Caco-2 (cell line): Measurements from ENCODE around the gene GAS2L1. TPM values are rescaled to one million over a fixed set of nuclear protein-coding genes. Genes with fewer than 3 reads are reported as not detected.

Experiments used
- BruUV-seq: library from RNA; stranded (reverse); fragments of 400-500 nt; replicated peaks from 2 replicates; lab custom pipeline; 2021; lab: Mats Ljungman, UMichigan
- CTCF ChIA-PET: fragments of 300-600 bp; sonication (Branson Sonifier 250); formaldehyde crosslinking; loops from one replicate; lab custom pipeline; 2022; ENCODE audit warnings: antibody characterized with exemption; lab: Charles Lee
- POLR2A ChIA-PET: fragments of 300-600 bp; sonication (Branson Sonifier 250); formaldehyde crosslinking; loops from one replicate; lab custom pipeline; 2022; ENCODE audit warnings: antibody characterized with exemption; lab: Charles Lee
- DNase-seq, 2 experiments: peaks; one replicate each; pipeline versions ENCODE4 v3.0.0 to v3.0.0-alpha.2; 2020 to 2022
- H3K27me3 ChIP-seq: replicated peaks from 2 replicates; pipeline ENCODE4 v1.6.0; 2011; ENCODE audit warnings: low read length; ENCODE audit not compliant: control insufficient read depth, insufficient read depth
- H3K36me3 ChIP-seq: 2 replicates; pipeline ENCODE4 v1.5.1; 2011; ENCODE audit warnings: low read length; ENCODE audit not compliant: control insufficient read depth, insufficient read depth
- H3K4me1 ChIP-seq: fragments of 250-450 bp; sonication (Bioruptor Pico); 2 replicates; pipeline ENCODE4 v1.5.1; 2020; ENCODE audit warnings: mild to moderate bottlenecking
- H3K4me3 ChIP-seq: 2 replicates; pipeline ENCODE4 v1.5.1; 2011; ENCODE audit warnings: low read depth, mild to moderate bottlenecking, control low read depth, low read length
- H3K9me3 ChIP-seq: fragments of 250-450 bp; sonication (Bioruptor Pico); 2 replicates; pipeline ENCODE4 v1.5.1; 2020; ENCODE audit warnings: mild to moderate bottlenecking, moderate library complexity
- H3K27ac Mint-ChIP-seq: one replicate; pipeline ENCODE4 v1.8.0; 2022; ENCODE audit warnings: mixed read lengths; ENCODE audit not compliant: unreplicated experiment
- H3K27me3 Mint-ChIP-seq: one replicate; pipeline ENCODE4 v1.8.0; 2022; ENCODE audit warnings: mixed read lengths; ENCODE audit not compliant: insufficient read depth, unreplicated experiment
- H3K36me3 Mint-ChIP-seq: one replicate; pipeline ENCODE4 v1.8.0; 2022; ENCODE audit warnings: mild to moderate bottlenecking, mixed read lengths; ENCODE audit not compliant: insufficient read depth, unreplicated experiment
- H3K4me1 Mint-ChIP-seq: one replicate; pipeline ENCODE4 v1.8.0; 2022; ENCODE audit warnings: low read depth, mixed read lengths; ENCODE audit not compliant: unreplicated experiment
- H3K4me3 Mint-ChIP-seq: one replicate; pipeline ENCODE4 v1.8.0; 2022; ENCODE audit warnings: mild to moderate bottlenecking, moderate library complexity, mixed read lengths; ENCODE audit not compliant: unreplicated experiment
- H3K9me3 Mint-ChIP-seq: one replicate; pipeline ENCODE4 v1.8.0; 2022; ENCODE audit warnings: mixed read lengths; ENCODE audit not compliant: unreplicated experiment
- CTCF ChIP-seq, 2 experiments: fragments of 200-600 bp in 1 of 2; IDR thresholded peaks; 1 replicate in 1 of 2; 2 replicates in 1 of 2; pipeline versions ENCODE4 v1.5.1 to v1.8.0; 2011 to 2022; ENCODE audit warnings: antibody characterized with exemption in 1 of 2, control low read depth in 1 of 2, inconsistent platforms in 1 of 2, low read depth in 1 of 2, low read length in 1 of 2, mild to moderate bottlenecking in 1 of 2, moderate library complexity in 1 of 2; ENCODE audit not compliant: insufficient read depth in 1 of 2, severe bottlenecking in 1 of 2, unreplicated experiment in 1 of 2
- intact Hi-C: fragments of 100-400 bp; cut with micrococcal nuclease; formaldehyde crosslinking; loops from one replicate; pipeline ENCODE4 v1.10.0; 2022; ENCODE audit not compliant: unreplicated experiment
- total RNA-seq: library from RNA; stranded (reverse); gene quantifications from 2 replicates; pipeline ENCODE4 v1.2.3, GENCODE V29; 2022

The GAS2L1 gene
- total RNA-seq, 1 experiment from 2014 or later = 20.4 TPM

GRCh38 chr22:29300807-29301601 lies 5.4 kb upstream of the GAS2L1 start:
- no peaks in the 10 kb centered on the region for H3K27me3 ChIP-seq
- no peak for TF ChIP-seq CTCF (IDR thresholded peaks at IDR 0.05; ENCODE audit: insufficient read depth in 1 of 2, low read depth in 1 of 2, low read length in 1 of 2, severe bottlenecking in 1 of 2, unreplicated experiment in 1 of 2)
- peaks cover 70% of the 10 kb centered on the region for H3K36me3 Mint-ChIP-seq
- H3K36me3 ChIP-seq = peaks cover 2% of the 10 kb centered on the region
- H3K4me1 ChIP-seq = no peaks in the 10 kb centered on the region
- ChIA-PET CTCF (interaction anchor here (1.4 kb wide), 1 partner anchor 19 kb away, joined by 5 read pairs; no protein-coding TSS in a partner anchor), POLR2A (interaction anchor here (0.5 to 0.7 kb wide), 2 partner anchors 24 to 58 kb away, joined by 3 to 4 read pairs; no protein-coding TSS in a partner anchor)
- no peak for DNase-seq
- no peak overlapping the region for H3K4me3 ChIP-seq
- H3K27me3 Mint-ChIP-seq = no peaks in the 10 kb centered on the region
- H3K4me1 Mint-ChIP-seq = no peaks in the 10 kb centered on the region
- BruUV-seq = no TSS peak
- H3K9me3 ChIP-seq = no peaks in the 10 kb centered on the region
- intact Hi-C loops = loop anchor here (10.0 kb wide), 1 partner anchor 224 kb away; no protein-coding TSS in a partner anchor
- no peaks in the 10 kb centered on the region for H3K9me3 Mint-ChIP-seq
- no peak overlapping the region for H3K27ac Mint-ChIP-seq
- H3K4me3 Mint-ChIP-seq = no peak overlapping the region

GRCh38 chr22:29301716-29302401 lies 4.6 kb upstream of the GAS2L1 start:
- no peaks in the 10 kb centered on the region for H3K4me1 ChIP-seq
- no peaks in the 10 kb centered on the region for H3K27me3 ChIP-seq
- peak in 1 of 2 experiments; percentile 34 for DNase-seq
- no peak for TF ChIP-seq CTCF (IDR thresholded peaks at IDR 0.05; ENCODE audit: insufficient read depth in 1 of 2, low read depth in 1 of 2, low read length in 1 of 2, severe bottlenecking in 1 of 2, unreplicated experiment in 1 of 2)
- H3K4me1 Mint-ChIP-seq = no peaks in the 10 kb centered on the region
- H3K36me3 ChIP-seq = no peaks in the 10 kb centered on the region; the same call in none of the 2 replicates
- H3K9me3 ChIP-seq = no peaks in the 10 kb centered on the region
- intact Hi-C loops = loop anchor here (10.0 kb wide), 1 partner anchor 223 kb away; no protein-coding TSS in a partner anchor
- no peaks in the 10 kb centered on the region for H3K27me3 Mint-ChIP-seq
- CTCF ChIA-PET = interaction anchor here (0.5 to 1.4 kb wide), 2 partner anchors 19 to 76 kb away, joined by 5 read pairs; no protein-coding TSS in a partner anchor
- H3K4me3 ChIP-seq = no peak overlapping the region
- POLR2A ChIA-PET = no interaction called here
- peaks cover 66% of the 10 kb centered on the region for H3K36me3 Mint-ChIP-seq
- H3K4me3 Mint-ChIP-seq = no peak overlapping the region
- BruUV-seq = no TSS peak
- H3K9me3 Mint-ChIP-seq = no peaks in the 10 kb centered on the region
- H3K27ac Mint-ChIP-seq = no peak overlapping the region

- POLR2A ChIA-PET = no interaction called here
- no peaks in the 10 kb centered on the region for H3K9me3 ChIP-seq
- no peaks in the 10 kb centered on the region for H3K4me1 ChIP-seq
- DNase-seq = no peak
- Mint-ChIP-seq H3K4me1 (no peaks in the 10 kb centered on the region), H3K9me3 (no peaks in the 10 kb centered on the region), H3K36me3 (peaks cover 62% of the 10 kb centered on the region), H3K4me3 (no peak overlapping the region), H3K27me3 (no peaks in the 10 kb centered on the region), H3K27ac (no peak overlapping the region)
- CTCF ChIA-PET = no interaction called here
- H3K36me3 ChIP-seq = no peaks in the 10 kb centered on the region; the same call in none of the 2 replicates
- no peak for TF ChIP-seq CTCF (IDR thresholded peaks at IDR 0.05; ENCODE audit: insufficient read depth in 1 of 2, low read depth in 1 of 2, low read length in 1 of 2, severe bottlenecking in 1 of 2, unreplicated experiment in 1 of 2)
- no peaks in the 10 kb centered on the region for H3K27me3 ChIP-seq
- BruUV-seq = no TSS peak
- intact Hi-C loops = loop anchor here (10.0 kb wide), 1 partner anchor 222 kb away; no protein-coding TSS in a partner anchor
- no peak overlapping the region for H3K4me3 ChIP-seq
Observed at GRCh38 chr22:29302402-29302680, 4.1 kb upstream of the GAS2L1 start.
